MM.1S (cell line): ENCODE measurements around the gene BACH2.

Source experiments
- DNase-seq: peaks from one replicate; pipeline ENCODE4 v3.0.0-alpha.2; 2015
- H2AFZ ChIP-seq: fragments of 300-600 bp; sonication (generic); 2 replicates; pipeline ENCODE4 v1.6.0; 2016; ENCODE audit warnings: antibody characterized with exemption, low read length
- H3F3A ChIP-seq: fragments of 300-600 bp; sonication (generic); 2 replicates; pipeline ENCODE4 v1.6.1; 2016; ENCODE audit warnings: mild to moderate bottlenecking, antibody characterized with exemption, low read length, moderate library complexity, mixed read lengths; ENCODE audit not compliant: insufficient read depth
- H3K27ac ChIP-seq: fragments of 300-600 bp; sonication (generic); 2 replicates; pipeline ENCODE4 v1.5.1; 2016; ENCODE audit warnings: mild to moderate bottlenecking, low read length
- H3K27me3 ChIP-seq: fragments of 300-600 bp; sonication (generic); replicated peaks from 2 replicates; pipeline ENCODE4 v1.6.0; 2016; ENCODE audit warnings: low read length; ENCODE audit not compliant: insufficient read depth
- H3K36me3 ChIP-seq: fragments of 300-600 bp; sonication (generic); replicated peaks from 2 replicates; pipeline ENCODE4 v1.6.1; 2016; ENCODE audit warnings: mild to moderate bottlenecking, low read length, mixed read lengths; ENCODE audit not compliant: insufficient read depth
- H3K4me1 ChIP-seq: fragments of 300-600 bp; sonication (generic); 2 replicates; pipeline ENCODE4 v1.6.1; 2016; ENCODE audit warnings: low read length, mixed read lengths
- H3K4me2 ChIP-seq: fragments of 300-600 bp; sonication (generic); 2 replicates; pipeline ENCODE4 v1.6.0; 2016; ENCODE audit warnings: low read depth, low read length
- H3K4me3 ChIP-seq: fragments of 300-600 bp; sonication (generic); 2 replicates; pipeline ENCODE4 v1.5.1; 2016; ENCODE audit warnings: low read length, mixed read lengths
- H3K79me2 ChIP-seq: fragments of 300-600 bp; sonication (generic); 2 replicates; pipeline ENCODE4 v1.6.1; 2016; ENCODE audit warnings: mixed run types, low read length, mixed read lengths
- H3K9ac ChIP-seq: fragments of 300-600 bp; sonication (generic); 2 replicates; pipeline ENCODE4 v1.6.1; 2016; ENCODE audit warnings: low read length, mixed read lengths
- H3K9me2 ChIP-seq: fragments of 300-600 bp; sonication (generic); replicated peaks from 2 replicates; pipeline ENCODE4 v1.6.1; 2016; ENCODE audit warnings: mild to moderate bottlenecking, low read length, mixed read lengths; ENCODE audit not compliant: insufficient read depth
- H3K9me3 ChIP-seq: fragments of 300-600 bp; sonication (generic); replicated peaks from 2 replicates; pipeline ENCODE4 v1.6.1; 2016; ENCODE audit warnings: mild to moderate bottlenecking, low read length, mixed read lengths; ENCODE audit not compliant: insufficient read depth
- H4K20me1 ChIP-seq: fragments of 300-600 bp; sonication (generic); 2 replicates; pipeline ENCODE4 v1.6.1; 2016; ENCODE audit warnings: mild to moderate bottlenecking, low read length, moderate library complexity, mixed read lengths; ENCODE audit not compliant: insufficient read depth
- EZH2 ChIP-seq: fragments of 300-600 bp; sonication (generic); optimal IDR thresholded peaks from 2 replicates; pipeline ENCODE3; 2017; ENCODE audit warnings: low read depth, mild to moderate bottlenecking, antibody characterized with exemption, low read length, mixed read lengths
- EZH2phosphoT487 ChIP-seq: fragments of 300-600 bp; sonication (generic); IDR thresholded peaks from 2 replicates; pipeline ENCODE4 v1.6.1; 2018; ENCODE audit warnings: antibody characterized with exemption, low read length
- TF ChIP-seq, protein P1 (sequence below): fragments of 300-600 bp; sonication (generic); IDR thresholded peaks from 2 replicates; pipeline ENCODE4 v1.5.1; 2016; ENCODE audit warnings: antibody characterized with exemption, low read length, mixed read lengths

BACH2 gene

GRCh38 chr6:90261801-90262200 is 34.8 kb downstream of the BACH2 start:
- no peak for DNase-seq
- no peaks in the 10 kb centered on the region for H4K20me1 ChIP-seq

DNA sequence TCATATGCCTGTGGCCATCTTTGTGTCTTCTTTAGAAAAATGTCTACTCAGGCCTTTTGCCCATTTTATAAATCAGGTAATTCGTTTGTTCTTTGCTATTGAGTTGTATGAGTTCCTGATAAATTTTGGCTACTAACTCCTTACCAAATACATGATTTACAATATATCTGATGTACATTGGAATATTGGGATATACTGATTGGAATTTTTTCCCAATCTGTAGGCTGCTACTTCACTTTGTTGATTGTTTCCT is 39.2 kb downstream of the BACH2 start:
- Histone ChIP-seq H3K9me2 (no peaks in the 10 kb centered on the region), H3K27ac (no peak overlapping the region), H3K36me3 (no peaks in the 10 kb centered on the region), H3K9ac (no peak overlapping the region), H3K4me3 (no peak overlapping the region), H2AFZ (no peak overlapping the region), H3K4me1 (peaks cover 20% of the 10 kb centered on the region), H3K4me2 (no peak overlapping the region), H3F3A (peaks cover 5% of the 10 kb centered on the region), H3K9me3 (no peaks in the 10 kb centered on the region), H3K79me2 (peaks cover 20% of the 10 kb centered on the region), H4K20me1 (no peaks in the 10 kb centered on the region), H3K27me3 (no peaks in the 10 kb centered on the region)
- TF ChIP-seq EZH2 (no peak), EZH2phosphoT487 (no peak)
- TF ChIP-seq, protein P1, sequence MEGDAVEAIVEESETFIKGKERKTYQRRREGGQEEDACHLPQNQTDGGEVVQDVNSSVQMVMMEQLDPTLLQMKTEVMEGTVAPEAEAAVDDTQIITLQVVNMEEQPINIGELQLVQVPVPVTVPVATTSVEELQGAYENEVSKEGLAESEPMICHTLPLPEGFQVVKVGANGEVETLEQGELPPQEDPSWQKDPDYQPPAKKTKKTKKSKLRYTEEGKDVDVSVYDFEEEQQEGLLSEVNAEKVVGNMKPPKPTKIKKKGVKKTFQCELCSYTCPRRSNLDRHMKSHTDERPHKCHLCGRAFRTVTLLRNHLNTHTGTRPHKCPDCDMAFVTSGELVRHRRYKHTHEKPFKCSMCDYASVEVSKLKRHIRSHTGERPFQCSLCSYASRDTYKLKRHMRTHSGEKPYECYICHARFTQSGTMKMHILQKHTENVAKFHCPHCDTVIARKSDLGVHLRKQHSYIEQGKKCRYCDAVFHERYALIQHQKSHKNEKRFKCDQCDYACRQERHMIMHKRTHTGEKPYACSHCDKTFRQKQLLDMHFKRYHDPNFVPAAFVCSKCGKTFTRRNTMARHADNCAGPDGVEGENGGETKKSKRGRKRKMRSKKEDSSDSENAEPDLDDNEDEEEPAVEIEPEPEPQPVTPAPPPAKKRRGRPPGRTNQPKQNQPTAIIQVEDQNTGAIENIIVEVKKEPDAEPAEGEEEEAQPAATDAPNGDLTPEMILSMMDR, result no peak
- no peak for DNase-seq

More at GRCh38 chr6:90261801-90262200, 34.8 kb downstream of the BACH2 start:
- no peak overlapping the region for H3K9ac ChIP-seq
- H3K79me2 ChIP-seq, result peaks cover 16% of the 10 kb centered on the region; the same call in 1 of the 2 replicates
- H3K9me2 ChIP-seq, result no peaks in the 10 kb centered on the region
- H3K36me3 ChIP-seq, result no peaks in the 10 kb centered on the region
- H2AFZ ChIP-seq, result no peak overlapping the region
- no peaks in the 10 kb centered on the region for H3F3A ChIP-seq
- no peak overlapping the region for H3K4me2 ChIP-seq
- no peak for TF ChIP-seq EZH2phosphoT487
- H3K27ac ChIP-seq, result no peak overlapping the region
- H3K4me1 ChIP-seq, result peaks cover 20% of the 10 kb centered on the region
- H3K4me3 ChIP-seq, result no peak overlapping the region
- no peaks in the 10 kb centered on the region for H3K27me3 ChIP-seq
- H3K9me3 ChIP-seq, result no peaks in the 10 kb centered on the region

DNA sequence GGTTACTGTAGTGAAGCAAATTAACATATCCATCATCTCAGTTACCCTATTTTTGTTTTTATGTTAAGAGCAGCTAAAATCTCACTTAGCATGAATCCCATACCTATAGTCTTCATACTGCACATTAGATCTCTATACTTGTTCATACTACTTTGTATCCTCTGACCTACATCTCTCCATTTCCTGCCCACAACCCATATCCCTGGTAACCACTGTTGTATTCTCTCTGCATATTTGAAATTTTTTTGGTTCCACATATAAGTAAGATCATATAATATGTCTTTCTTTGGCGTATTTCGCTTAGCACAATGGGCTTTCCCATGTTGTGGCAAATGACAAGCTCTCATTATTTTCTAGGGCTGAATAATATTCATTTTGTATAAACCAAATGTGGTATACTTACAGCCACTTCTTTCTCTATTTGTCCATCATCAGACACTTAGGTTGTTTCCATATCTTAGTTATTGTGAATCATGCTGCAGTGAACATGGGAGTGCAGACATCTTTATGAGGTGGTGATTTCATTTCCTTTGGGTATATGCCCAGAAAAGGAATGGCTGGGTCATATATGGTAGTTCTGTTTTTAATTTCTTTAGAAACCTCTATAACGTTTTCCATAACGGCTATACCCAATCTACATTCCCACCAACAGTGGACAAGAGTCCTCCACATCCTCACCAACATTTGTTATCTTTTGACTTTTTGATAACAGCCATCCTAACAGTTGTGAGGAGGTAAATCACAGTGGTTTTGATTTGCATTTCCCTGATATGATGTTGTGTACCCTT is 39.8 kb downstream of the BACH2 start:
- Histone ChIP-seq H3K4me2 (no peak overlapping the region), H3K36me3 (no peaks in the 10 kb centered on the region)

More for the DNA sequence above, 39.8 kb downstream of the BACH2 start:
- peaks cover 10% of the 10 kb centered on the region for H3F3A ChIP-seq
- H2AFZ ChIP-seq, result no peak overlapping the region
- H3K9me2 ChIP-seq, result no peaks in the 10 kb centered on the region
- no peaks in the 10 kb centered on the region for H4K20me1 ChIP-seq
- no peak overlapping the region for H3K4me3 ChIP-seq
- TF ChIP-seq EZH2, result no peak
- TF ChIP-seq, protein P1, result no peak
- TF ChIP-seq EZH2phosphoT487, result no peak
- no peak for DNase-seq
- no peak overlapping the region for H3K9ac ChIP-seq
- no peak overlapping the region for H3K27ac ChIP-seq
- H3K27me3 ChIP-seq, result no peaks in the 10 kb centered on the region
- peaks cover 18% of the 10 kb centered on the region for H3K79me2 ChIP-seq
- H3K9me3 ChIP-seq, result no peaks in the 10 kb centered on the region
- peaks cover 25% of the 10 kb centered on the region for H3K4me1 ChIP-seq
